COLO668 (cell line): ENCODE results near the gene USP35.

Experiments
- DNase-seq: peaks from one replicate; lab custom pipeline; 2025; ENCODE audit not compliant: unreplicated experiment; lab: John Stamatoyannopoulos, UW

Gene USP35

DNA sequence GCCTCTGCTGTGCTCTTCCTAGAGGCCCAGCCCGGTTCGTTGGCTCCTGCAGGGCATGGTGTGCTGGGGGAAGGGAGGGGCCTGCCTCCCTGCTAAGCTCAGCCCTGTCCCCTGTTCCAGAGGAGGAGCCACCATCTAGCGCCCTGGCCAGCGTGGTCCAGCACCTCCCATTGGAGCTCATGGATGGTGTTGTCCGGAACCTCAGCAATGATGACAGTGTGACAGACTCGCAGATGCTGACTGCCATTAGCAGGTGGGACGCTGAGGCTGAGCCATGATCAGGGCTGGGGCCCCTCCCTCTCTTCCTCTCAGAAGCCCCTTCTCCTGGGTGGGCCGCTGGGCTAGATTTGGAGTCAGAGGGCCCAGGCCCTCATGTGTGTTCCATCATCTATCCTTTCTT, 9.1 kb downstream of the USP35 start:
- no peak for DNase-seq

DNA sequence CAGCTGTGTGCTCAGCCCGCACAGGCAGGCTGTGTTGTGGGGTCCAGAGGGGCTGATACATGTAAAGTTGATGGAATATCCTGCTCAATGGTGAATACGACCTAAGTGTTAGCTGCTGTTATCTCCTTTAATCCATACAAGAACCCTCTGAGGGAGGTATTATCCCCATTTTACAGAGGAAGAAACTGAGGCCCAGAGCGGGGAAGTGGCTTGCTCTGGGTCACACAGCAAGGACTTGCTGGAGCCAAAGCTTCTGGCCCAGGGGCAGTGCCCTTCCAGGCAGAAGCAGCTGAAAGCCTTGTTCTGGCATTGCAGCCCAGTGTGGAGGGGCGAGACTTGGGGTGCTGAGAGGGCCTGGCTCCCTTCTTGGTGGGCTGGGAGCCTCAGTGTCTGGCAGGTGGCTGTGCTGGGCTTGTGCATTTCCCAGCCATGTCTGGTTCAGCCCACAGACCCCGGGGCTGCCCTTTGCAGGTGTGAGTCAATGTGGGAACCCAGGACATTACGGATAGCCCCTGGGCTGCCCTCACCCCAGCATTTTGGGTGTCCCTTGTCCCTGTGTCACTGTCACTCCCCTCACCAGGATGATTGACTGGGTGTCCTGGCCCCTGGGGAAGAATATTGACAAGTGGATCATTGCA, 10.4 kb downstream of the USP35 start:
- DNase-seq, result no peak

DNA sequence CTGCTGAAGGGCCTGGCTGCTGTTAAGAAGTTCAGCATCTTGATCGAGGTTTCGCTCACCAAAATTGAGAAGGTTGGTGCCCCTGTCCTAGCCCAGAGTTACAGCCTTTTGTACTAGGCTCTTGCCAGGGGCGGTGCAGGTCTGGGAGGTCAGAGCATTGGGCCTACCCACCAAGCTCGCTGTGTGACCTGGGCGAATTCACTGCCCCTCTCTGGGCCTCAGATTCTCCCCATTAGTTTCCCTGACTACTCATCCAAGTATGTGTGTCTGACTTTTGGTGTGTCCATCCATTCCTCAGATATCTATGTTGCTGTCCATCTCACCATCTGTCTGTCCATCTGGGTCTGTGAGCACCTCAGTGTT, 10.9 kb downstream of the USP35 start:
- no peak for DNase-seq

DNA sequence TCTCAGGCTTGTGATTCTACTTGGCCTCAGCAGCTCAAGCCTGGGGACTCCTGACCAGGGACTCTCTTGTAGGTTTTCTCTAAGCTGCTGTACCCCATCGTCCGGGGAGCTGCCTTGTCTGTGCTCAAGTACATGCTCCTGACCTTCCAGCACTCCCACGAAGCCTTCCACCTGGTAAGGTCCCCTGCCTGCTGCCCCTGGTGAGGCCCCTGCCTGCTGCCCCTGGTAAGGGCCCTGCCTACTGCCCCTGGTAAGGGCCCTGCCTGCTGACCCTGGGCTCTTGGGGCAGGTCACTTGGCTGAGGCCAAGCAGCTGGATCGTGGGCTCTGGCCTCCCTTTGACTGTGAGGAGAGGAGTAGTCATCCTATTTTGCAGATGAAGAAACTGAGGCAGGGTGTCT, 11.3 kb downstream of the USP35 start:
- DNase-seq, result no peak

DNA sequence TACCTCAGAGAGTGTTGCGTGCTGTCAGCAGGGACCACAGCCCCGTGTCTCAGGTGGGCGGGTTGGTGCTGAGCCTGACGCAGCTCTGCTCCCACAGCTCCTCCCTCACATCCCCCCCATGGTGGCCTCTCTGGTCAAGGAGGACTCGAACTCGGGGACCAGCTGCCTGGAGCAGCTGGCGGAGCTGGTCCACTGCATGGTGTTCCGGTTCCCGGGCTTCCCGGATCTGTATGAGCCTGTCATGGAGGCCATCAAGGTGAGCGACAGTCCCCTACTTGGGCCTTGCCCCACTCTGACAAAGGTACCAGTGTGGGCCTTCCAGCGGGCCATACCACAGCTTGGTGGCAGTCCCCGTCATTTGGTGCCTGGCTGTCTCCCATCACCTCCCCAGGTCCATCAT, 11.8 kb downstream of the USP35 start:
- no peak for DNase-seq

DNA sequence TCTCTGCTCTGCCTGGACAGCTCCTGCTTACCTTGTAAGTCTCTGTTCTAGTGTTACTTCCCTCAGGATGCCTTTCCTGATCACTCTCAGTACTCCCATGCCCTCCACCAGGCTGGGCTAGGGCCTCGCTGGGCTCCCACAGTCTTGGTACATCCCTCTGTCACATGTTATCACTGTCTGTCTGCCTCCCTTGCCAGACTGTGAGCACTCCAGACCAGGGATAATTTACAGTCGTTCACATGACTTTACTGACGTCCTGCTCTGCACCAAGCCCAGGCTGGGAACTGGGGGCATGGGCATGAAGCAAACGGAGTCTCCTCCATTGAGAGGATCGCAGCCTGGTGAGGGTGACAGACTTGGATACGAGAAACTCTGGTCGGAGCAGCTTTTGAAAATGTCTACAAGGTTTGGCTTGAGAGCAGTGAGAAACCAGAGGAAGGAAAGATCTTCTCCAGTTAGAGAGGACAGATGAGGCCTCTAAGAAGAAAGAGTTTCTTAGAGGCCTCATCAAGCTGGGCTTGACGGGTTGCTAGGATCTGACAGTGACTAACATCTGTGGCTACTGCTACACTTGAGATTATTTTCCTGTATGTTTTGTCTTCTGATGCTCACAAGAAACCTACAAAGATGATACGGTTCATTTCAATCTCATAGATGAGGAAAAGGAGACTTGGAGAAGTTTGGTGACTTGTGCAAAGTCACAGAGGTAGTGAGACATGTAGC, 12.5 kb downstream of the USP35 start:
- DNase-seq, result no peak

DNA sequence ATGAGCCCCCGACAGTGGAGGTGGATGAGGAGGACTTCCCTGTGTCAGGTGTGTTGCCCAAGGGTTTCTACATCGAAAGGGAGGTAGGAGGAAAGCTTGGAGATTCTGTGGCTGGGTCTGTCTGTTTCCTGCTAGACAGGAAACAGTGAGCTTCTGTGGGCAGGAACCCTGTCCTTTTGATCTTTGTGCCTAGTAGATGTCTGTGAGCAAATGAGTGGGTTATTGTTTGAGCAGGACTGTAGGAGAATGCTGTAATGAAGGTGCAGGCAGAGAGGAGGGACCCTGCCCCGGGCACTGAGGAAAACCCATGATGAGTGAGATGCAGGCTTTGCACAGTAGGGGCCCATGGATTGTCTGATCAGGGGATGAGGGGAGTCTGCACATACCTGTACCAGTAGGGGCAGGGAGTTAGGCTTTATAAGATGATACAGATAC, 14.0 kb downstream of the USP35 start:
- no peak for DNase-seq

DNA sequence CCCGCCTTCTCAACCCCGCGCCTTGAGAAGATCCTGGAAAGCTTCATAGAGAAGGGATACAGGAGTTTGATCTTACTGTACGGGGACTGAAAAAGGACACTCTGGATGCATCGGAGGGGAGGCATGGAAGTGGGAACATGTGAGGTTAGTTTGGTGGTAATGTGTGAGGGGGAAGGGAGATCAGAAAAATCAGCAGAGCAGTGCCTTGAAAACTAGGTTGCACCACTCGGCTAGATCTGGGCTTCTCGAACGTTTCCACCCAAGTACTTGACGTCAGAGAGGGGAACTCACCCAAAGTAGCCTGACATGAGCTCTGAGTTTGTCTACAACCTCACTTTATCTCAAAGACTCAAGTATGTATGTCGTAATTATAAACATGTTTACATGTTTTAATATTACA, 14.5 kb downstream of the USP35 start:
- DNase-seq, result no peak

DNA sequence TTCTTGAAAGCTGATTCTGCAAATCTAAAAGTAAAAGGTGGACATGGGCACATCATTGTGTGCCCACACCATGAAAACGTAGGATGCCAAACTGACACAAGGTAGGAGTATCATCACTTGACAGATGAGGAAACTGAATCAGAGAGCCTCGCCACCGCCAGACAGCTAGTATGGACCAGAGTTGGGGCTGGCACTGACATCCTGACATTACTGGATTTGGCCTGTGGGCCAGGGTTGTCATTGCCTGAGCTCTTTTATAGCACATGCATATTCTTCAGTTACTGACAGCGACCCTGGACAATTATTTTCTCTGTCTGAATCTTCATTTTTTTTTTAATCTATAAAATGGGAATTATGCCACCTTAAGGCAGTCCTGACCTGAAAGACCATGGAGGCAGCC, 16.5 kb downstream of the USP35 start:
- DNase-seq, result no peak

DNA sequence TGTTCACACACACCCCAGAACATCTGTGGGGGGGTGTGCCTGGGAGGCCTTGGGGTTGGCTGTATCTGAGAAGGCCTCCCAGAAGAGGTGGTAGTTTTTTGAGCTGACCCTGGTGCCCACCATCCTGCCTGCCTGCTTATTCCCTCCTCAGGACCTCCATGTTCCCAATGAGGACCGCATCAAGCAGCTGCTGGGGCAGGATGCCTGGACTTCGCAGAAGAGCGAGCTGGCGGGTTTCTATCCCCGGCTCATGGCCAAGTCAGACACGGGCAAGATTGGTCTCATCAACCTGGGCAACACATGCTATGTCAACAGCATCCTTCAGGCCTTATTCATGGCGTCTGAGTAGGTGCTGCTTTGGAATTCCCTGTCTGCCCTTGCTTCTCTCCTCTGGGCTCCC, 17.0 kb downstream of the USP35 start:
- DNase-seq, result no peak

DNA sequence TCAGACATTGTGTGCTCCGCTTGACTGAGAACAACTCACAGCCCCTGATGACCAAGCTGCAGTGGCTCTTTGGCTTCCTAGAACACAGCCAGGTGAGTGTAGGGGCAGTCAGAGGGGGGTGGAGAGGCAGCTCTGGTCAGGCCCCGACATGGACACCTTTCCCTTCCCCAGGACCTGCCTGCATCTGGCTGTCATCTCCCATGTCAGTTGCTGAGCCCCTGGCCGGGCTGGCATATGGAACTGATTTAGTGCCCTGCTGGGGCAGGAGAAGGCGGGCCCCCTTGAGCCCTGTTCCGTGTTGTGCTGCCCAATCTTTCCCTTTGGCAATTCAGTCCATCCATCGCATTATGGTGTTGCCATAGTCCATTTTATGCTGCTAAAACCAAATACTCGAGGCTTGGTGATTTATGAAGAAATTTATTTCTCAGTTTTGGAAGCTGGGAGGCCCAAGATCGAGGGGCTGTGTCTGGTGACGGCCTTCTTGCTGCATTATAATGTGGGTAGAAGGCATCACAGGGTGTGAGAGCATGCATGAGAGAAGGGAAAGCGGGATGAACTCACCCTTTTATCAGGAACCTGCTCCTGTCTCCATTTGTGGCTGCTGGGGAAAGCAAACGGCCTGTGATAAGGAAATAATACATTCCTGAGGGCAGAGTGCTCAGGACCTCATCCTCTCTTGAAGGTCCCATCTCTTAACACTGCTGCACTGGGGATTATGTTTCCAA, 19.0 kb downstream of the USP35 start:
- no peak for DNase-seq

DNA sequence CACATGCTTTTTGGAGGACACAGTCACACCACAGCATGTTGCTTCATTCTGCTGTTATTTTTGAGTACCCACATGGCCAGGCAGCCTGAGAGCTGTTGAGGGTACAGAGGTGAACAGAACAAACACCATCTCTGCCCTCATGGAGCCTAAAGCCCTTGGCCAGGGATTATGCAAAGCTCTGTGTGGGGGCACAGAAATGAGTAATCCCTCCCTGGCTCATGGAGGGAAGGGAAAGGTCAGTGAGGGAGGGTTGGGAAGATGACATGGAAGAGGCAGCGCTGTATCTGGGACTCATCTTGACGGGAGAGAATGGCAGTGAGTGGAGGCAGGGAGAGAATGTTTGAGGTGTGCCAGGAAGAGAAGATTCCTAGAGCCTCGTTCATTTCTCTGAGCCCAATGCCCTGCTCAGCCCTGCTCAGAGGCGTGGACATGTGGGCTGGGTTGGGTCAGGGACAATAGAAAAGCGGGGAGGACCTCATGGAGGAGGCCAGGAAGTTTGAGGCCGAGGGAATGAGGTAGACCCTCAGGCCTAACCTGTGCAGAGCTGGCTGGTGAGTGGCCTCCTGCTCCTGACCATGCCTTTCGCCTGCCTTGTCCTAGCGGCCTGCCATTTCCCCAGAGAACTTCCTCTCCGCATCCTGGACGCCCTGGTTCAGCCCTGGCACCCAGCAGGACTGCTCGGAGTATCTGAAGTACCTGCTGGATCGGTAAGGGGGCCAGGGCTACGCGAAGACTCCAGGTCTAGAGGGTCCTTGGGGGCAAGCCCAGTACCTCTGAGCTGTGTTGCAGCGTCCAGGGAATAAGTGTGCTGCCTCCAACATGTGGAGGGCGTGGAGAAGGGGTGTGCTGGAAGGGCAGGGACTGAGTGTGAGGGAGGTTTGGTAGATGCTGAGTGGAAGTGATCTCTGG, 19.8 kb downstream of the USP35 start:
- DNase-seq, result no peak

DNA sequence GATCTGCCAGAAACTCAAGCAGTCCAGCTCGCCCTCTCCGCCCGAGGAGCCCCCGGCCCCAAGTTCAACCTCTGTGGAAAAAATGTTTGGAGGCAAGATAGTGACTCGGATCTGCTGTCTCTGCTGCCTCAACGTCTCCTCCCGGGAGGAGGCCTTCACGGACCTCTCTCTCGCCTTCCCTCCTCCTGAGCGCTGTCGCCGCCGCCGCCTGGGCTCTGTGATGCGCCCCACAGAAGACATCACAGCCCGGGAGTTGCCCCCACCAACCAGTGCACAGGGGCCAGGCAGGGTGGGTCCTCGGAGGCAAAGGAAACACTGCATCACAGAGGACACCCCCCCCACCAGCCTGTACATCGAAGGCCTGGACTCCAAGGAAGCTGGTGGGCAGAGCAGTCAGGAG, 20.8 kb downstream of the USP35 start:
- no peak for DNase-seq

DNA sequence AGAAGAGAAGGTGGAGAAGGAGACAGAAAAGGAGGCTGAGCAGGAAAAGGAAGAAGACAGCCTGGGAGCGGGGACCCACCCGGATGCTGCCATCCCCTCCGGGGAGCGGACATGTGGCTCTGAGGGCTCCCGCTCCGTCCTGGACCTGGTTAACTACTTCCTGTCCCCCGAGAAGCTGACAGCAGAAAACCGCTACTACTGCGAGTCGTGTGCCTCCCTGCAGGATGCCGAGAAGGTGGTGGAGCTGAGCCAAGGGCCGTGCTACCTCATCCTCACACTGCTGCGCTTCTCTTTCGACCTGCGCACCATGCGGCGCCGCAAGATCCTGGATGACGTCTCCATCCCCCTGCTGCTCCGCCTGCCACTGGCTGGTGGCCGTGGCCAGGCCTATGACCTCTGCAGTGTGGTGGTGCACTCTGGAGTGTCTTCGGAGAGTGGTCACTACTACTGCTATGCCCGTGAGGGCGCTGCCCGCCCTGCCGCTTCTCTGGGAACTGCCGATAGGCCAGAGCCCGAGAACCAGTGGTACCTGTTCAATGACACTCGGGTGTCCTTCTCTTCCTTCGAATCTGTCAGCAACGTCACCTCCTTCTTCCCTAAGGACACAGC, 21.4 kb downstream of the USP35 start:
- DNase-seq, result no peak

DNA sequence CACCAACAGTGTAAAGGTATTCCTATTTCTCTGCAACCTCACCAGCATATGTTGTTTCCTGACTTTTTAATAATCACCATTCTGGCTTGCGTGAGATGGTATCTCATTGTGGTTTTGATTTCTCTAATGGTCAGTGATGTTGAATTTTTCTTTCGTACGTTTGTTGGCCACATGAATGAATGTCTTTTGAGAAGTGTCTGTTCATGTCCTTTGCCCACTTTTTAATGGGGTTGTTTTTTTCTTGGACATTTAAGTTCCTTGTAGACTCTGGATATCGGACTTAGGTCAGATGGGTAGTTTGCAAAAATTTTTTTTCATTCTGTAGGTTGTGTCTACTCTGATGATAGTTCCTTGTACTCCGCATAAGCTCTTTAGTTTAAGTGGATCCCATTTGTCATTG, 22.8 kb downstream of the USP35 start:
- DNase-seq, result no peak

DNA sequence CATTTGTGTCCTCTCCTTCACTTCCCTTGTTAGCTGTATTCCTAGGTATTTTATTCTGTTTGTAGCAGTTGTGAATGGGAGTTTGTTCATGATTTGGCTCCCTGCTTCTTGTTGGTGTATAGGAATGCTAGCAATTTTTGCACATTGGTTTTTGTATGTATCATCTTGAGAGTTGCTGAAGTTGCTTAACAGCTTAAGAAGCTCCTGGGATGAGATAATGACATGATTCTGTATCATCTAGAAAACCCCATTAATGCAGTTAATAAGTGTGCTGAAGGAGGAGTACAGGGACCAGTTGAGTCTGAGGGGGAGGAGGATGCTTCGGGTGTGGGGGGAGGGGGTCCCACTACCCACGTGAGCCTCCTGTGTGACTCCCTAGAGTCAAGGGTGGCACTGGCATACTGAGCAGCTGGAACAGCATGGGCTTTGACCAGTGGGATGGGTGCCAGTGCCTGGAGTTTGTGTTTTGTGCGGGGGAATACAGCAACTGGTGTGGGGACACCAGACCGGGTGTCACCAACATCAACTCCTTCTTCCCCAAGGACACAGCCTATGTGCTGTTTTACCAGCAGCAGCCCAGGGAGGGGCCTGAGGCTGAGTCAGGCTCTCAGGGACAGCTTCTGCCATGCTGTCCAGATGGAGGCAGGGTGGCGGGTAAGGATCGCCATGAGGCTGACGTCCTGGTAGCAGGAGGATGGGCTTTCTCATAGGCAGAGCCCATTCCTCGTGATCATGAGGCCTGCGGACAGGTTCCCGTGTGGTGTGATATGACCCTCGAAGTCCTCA, 24.1 kb downstream of the USP35 start:
- DNase-seq, result no peak

DNA sequence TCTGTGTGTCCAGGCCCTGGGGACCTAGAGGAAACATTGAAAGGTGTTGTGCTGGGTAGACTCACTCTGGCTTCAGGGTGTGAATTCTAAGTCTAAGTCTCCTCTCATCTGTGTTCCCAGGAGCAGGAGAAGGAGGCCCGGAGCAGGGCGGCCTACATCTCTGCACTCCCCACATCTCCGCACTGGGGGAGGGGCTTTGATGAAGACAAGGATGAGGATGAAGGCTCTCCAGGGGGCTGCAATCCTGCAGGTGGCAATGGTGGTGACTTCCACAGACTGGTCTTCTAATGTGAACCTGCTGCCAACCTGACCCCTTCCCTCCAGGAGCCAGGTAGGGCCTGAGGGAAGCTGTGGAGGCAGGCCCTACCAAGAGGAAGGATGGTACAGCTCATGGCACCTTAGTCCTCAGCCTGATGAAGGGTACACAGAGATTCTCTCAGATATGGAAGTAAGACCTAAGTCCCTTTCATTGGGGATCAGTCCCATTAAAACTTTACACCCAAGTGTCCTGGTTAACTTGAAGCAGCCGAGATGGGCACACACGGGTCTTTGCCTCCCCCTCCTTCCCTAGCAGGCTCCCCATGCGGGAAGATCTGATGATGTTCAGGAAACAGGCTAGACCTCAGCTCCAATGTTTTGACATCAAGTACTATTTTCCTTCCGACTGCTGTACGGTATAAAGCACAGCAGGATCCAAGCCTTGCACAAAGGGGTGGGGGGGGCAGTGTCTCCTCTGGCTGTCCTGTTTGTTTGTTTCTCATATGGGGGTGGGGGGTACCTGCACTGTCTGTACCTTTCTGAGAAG, 25.0 kb downstream of the USP35 start:
- DNase-seq, result no peak

DNA sequence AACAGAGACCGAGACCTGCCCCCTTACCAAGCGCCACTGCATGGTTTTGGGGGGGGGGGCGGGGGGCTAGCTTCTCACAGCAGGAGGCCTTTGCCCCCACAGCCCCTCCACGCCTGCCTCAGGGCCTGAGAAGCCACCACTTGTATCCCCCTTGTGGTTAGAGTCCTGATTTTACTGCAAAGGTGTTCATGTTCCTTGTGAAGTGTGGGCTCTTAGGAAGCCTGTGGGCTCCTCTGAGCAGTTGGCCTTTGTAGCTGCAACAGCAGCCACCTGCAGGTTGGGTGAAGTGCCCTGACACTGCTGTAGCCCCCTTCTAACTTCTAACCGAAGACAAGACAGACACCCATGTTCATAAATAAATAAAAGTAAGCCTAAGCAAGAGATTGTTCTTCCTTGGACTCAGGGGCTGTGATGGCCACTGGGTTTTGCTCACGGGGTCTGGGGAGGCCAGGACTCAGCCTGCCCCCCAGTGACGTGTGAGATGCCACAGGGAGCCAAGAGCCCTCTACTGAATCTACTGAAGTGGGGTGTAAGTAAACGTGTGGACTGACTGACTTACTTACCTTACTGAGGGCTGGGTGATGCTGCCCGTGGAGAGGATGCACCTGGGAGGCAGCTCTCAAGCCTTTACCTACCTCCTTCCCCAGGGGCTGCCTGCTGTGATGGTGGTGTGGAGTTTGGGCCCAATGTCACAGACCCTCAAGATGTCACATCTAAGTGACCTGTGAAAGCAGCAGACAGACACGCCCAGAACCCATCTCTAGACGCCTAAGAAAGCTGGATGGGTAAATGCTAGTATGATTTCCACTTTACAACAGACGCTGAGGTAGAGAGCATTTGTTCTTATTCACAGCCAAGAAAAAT, 25.8 kb downstream of the USP35 start:
- DNase-seq, result no peak
